NB4 (cell line): ENCODE results near the gene PIAS2.
"Not testable (repeated sequence)": the region's sequence is repeated elsewhere in the genome, so short reads cannot be mapped to it uniquely, and the experiment has no call there.

Experiments used
- DNase-seq: peaks from one replicate; pipeline ENCODE4 v3.0.0; 2010; ENCODE audit warnings: low read depth
- H3K4me3 ChIP-seq: one replicate; pipeline ENCODE4 v1.5.1; 2011; ENCODE audit warnings: mild to moderate bottlenecking, low read depth, low read length, moderate library complexity
- MAX ChIP-seq: IDR thresholded peaks from 2 replicates; pipeline ENCODE4 v1.6.1; 2011; ENCODE audit warnings: low read depth, low read length
- MYC ChIP-seq: IDR thresholded peaks from 2 replicates; pipeline ENCODE4 v1.6.1; 2011; ENCODE audit warnings: low read depth, low read length
- POLR2A ChIP-seq: IDR thresholded peaks from 2 replicates; pipeline ENCODE4 v1.6.1; 2011; ENCODE audit warnings: mild to moderate bottlenecking; ENCODE audit not compliant: insufficient read length; ENCODE audit errors: extremely low read depth
- TF ChIP-seq, protein P1 (sequence below): IDR thresholded peaks from one replicate; pipeline ENCODE4 v1.5.1; 2012; ENCODE audit warnings: low read depth, low read length

Gene PIAS2

GRCh38 chr18:46867367-46868143 lies 49.8 kb downstream of the PIAS2 start:
- no peak overlapping the region for H3K4me3 ChIP-seq
- no peak for TF ChIP-seq POLR2A
- TF ChIP-seq MAX = no peak
- DNase-seq = no peak

- DNase-seq = no peak
- H3K4me3 ChIP-seq = no peak overlapping the region
- TF ChIP-seq POLR2A = no peak
- TF ChIP-seq MAX = no peak
- TF ChIP-seq, protein P1, sequence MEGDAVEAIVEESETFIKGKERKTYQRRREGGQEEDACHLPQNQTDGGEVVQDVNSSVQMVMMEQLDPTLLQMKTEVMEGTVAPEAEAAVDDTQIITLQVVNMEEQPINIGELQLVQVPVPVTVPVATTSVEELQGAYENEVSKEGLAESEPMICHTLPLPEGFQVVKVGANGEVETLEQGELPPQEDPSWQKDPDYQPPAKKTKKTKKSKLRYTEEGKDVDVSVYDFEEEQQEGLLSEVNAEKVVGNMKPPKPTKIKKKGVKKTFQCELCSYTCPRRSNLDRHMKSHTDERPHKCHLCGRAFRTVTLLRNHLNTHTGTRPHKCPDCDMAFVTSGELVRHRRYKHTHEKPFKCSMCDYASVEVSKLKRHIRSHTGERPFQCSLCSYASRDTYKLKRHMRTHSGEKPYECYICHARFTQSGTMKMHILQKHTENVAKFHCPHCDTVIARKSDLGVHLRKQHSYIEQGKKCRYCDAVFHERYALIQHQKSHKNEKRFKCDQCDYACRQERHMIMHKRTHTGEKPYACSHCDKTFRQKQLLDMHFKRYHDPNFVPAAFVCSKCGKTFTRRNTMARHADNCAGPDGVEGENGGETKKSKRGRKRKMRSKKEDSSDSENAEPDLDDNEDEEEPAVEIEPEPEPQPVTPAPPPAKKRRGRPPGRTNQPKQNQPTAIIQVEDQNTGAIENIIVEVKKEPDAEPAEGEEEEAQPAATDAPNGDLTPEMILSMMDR = no peak
- TF ChIP-seq MYC = no peak
These were observed 50.8 kb downstream of the PIAS2 start for GRCh38 chr18:46866523-46866922.

DNA sequence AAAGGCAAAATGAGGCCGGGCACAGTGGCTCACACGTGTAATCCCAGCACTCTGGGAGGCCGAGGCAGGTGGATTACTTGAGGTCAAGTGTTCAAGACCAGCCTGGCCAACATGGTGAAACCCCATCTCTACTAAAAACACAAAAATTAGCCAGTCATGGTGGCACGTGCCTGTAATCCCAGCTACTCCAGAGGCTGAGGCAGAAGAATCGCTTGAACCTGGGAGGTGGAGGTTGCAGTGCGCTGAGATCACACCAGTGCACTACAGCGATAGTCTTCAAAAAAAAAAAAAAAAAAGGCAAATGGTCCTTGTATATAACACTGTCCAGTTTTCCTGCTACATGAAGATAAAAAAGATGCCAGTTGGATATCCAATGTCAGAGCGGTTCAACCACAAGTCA lies 52.1 kb downstream of the PIAS2 start:
- DNase-seq, H3K4me3 ChIP-seq: not testable (repeated sequence)

DNA sequence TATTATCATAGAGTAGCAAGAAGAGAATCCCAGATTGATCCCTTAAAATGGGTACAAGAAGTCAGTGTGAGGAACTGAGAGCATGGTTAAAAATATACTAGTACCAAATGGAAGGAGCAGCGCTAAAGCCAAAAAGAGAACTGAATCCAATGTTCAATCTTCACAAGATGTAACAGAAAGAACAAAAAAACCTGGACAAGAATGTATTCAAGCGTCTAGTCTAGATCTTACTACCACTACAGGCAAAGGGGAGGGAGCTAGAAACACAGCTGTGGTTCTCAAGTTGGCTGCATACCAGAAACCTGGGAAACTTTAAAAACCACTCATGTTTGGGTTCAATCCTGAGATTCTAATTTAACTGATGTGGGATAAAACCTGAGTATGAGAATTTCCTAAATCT lies 57.5 kb downstream of the PIAS2 start:
- TF ChIP-seq POLR2A = no peak
- TF ChIP-seq, protein P1 = no peak
- TF ChIP-seq MAX = no peak
- no peak for TF ChIP-seq MYC
- DNase-seq = no peak
- H3K4me3 ChIP-seq = no peak overlapping the region

- no peak for DNase-seq
- no peak overlapping the region for H3K4me3 ChIP-seq
- no peak for TF ChIP-seq MAX
- TF ChIP-seq, protein P1 = no peak
- TF ChIP-seq POLR2A = no peak
- no peak for TF ChIP-seq MYC
These were observed 59.0 kb downstream of the PIAS2 start for GRCh38 chr18:46858290-46858689.

DNA sequence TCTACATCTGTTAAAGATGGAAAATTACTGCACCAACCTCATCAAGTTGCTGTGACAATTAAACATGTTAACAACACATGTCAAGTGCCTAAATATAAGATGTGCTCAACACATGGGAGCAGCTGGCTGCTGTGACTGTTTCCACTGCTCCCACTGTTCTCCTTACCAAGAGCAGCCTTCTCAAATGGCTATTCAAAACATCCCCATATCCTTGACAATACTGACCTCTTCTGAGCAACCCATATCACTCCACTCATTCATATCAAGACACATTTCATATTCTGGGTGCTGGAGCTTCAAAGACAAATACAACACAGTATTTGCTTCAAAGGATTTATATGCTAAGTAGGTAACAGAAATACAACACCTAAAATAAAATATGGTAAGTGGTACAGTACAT lies 60.3 kb downstream of the PIAS2 start:
- TF ChIP-seq MAX = no peak
- TF ChIP-seq POLR2A = no peak
- TF ChIP-seq MYC = no peak
- TF ChIP-seq, protein P1 = no peak
- no peak for DNase-seq
- no peak overlapping the region for H3K4me3 ChIP-seq

GRCh38 chr18:46849007-46849406 lies 68.3 kb downstream of the PIAS2 start:
- no peak for DNase-seq
- no peak overlapping the region for H3K4me3 ChIP-seq
- TF ChIP-seq, protein P1 = no peak
- TF ChIP-seq POLR2A = no peak
- TF ChIP-seq MYC = no peak
- no peak for TF ChIP-seq MAX
